Neutrophil (primary cell): ENCODE results near the gene PRSS35.

Experiments
- H3K27ac ChIP-seq: fragments of 200-600 bp; sonication (generic); 2 replicates; pipeline ENCODE4 v1.5.1; 2016; ENCODE audit warnings: mild to moderate bottlenecking, moderate library complexity
- H3K27me3 ChIP-seq: fragments of 200-600 bp; sonication (generic); 2 replicates; pipeline ENCODE4 v1.6.0; 2016; ENCODE audit warnings: mild to moderate bottlenecking
- H3K36me3 ChIP-seq: fragments of 200-600 bp; sonication (generic); 2 replicates; pipeline ENCODE4 v1.5.1; 2017
- H3K4me1 ChIP-seq, 2 experiments: fragments of 200-600 bp in 1 of 2; sonication (generic) in 1 of 2; 1 replicate in 1 of 2; 2 replicates in 1 of 2; pipeline versions ENCODE4 v1.5.1 to v1.6.1; 2013 to 2016; ENCODE audit warnings: low read depth in 1 of 2, low read length in 1 of 2, mild to moderate bottlenecking in 1 of 2, moderate library complexity in 1 of 2; ENCODE audit not compliant: control insufficient read depth in 1 of 2, insufficient read depth in 1 of 2
- H3K4me3 ChIP-seq, 2 experiments: fragments of 200-600 bp in 1 of 2; sonication (generic) in 1 of 2; 1 replicate in 1 of 2; 2 replicates in 1 of 2; pipeline ENCODE4 v1.5.1; 2013 to 2016; ENCODE audit warnings: low read depth in 1 of 2, low read length in 1 of 2, mild to moderate bottlenecking in 1 of 2, moderate library complexity in 1 of 2
- H3K9me3 ChIP-seq: fragments of 200-600 bp; sonication (generic); 2 replicates; pipeline ENCODE4 v1.5.1; 2016
- TF ChIP-seq, protein P1 (sequence below): fragments of 200-600 bp; sonication (generic); IDR thresholded peaks from 2 replicates; pipeline ENCODE4 v1.5.1; 2016; ENCODE audit warnings: antibody characterized with exemption

Gene PRSS35

DNA sequence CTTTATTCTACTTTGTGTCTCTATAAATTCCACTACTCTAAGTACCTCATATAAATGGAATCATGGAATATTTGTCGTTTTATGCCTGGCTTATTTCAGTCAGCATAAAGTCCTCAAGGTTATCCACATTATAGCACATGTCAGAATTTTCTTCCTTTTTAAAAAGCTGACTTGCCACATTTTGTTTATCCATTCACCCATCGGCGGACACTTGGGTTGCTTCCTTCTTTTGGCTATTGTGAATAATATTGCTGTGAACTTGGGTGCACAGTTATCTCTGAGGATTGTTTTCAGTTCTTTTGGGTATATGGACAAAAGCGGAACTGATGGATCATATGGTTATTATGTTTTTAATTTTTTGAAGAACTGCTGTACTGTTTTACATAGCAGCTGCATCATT lies 42.3 kb upstream of the PRSS35 start:
- no peak overlapping the region for H3K27ac ChIP-seq
- H3K4me3 ChIP-seq, result no peak overlapping the region
- H3K4me1 ChIP-seq, result no peaks in the 10 kb centered on the region
- H3K27me3 ChIP-seq, result no peaks in the 10 kb centered on the region
- TF ChIP-seq, protein P1, sequence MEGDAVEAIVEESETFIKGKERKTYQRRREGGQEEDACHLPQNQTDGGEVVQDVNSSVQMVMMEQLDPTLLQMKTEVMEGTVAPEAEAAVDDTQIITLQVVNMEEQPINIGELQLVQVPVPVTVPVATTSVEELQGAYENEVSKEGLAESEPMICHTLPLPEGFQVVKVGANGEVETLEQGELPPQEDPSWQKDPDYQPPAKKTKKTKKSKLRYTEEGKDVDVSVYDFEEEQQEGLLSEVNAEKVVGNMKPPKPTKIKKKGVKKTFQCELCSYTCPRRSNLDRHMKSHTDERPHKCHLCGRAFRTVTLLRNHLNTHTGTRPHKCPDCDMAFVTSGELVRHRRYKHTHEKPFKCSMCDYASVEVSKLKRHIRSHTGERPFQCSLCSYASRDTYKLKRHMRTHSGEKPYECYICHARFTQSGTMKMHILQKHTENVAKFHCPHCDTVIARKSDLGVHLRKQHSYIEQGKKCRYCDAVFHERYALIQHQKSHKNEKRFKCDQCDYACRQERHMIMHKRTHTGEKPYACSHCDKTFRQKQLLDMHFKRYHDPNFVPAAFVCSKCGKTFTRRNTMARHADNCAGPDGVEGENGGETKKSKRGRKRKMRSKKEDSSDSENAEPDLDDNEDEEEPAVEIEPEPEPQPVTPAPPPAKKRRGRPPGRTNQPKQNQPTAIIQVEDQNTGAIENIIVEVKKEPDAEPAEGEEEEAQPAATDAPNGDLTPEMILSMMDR, result no peak
- no peaks in the 10 kb centered on the region for H3K36me3 ChIP-seq
- no peaks in the 10 kb centered on the region for H3K9me3 ChIP-seq

DNA sequence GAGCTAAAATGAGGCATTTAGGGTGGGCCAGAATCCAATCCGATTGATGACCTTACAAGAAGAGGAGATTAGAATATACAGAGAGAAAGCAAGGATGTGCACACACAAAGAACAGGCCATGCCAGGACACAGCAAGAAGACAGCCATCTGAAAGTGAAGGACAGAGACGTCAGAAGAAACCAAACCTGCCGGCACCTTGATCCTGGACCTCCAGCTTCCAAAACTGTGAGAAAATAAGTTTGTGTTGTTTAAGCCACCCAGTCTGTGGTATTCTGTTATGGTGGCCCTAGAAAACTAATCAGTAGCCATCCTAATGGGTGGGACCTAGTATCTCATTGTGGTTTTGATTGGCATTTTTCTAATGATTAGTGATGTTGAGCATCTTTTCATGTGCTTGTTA lies 41.7 kb upstream of the PRSS35 start:
- H3K36me3 ChIP-seq, result no peaks in the 10 kb centered on the region
- TF ChIP-seq, protein P1, result no peak
- no peaks in the 10 kb centered on the region for H3K9me3 ChIP-seq
- no peak overlapping the region for H3K27ac ChIP-seq
- no peak overlapping the region for H3K4me3 ChIP-seq
- no peaks in the 10 kb centered on the region for H3K4me1 ChIP-seq
- no peaks in the 10 kb centered on the region for H3K27me3 ChIP-seq

DNA sequence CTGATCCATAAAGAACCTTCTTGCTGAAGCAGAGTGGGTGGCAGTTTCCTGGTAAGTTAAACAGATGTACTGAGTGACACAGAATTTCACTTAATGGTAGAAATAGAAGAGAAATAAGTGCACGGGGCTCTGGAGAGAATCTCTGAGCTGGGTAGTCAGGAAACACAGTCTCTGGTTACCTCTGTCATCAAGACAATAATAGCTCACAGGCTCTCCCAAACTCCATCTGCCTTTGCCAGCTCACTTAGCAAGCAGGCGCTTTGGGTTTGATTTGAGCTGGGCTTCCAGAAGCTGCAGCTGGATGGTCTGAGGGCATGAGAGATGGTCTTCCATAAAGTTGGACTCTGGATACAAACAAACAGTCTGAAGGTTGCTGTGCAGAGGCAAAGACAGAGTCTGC lies 39.6 kb upstream of the PRSS35 start:
- TF ChIP-seq, protein P1, result no peak
- no peak overlapping the region for H3K27ac ChIP-seq
- H3K36me3 ChIP-seq, result no peaks in the 10 kb centered on the region
- no peaks in the 10 kb centered on the region for H3K4me1 ChIP-seq
- no peaks in the 10 kb centered on the region for H3K27me3 ChIP-seq
- no peak overlapping the region for H3K4me3 ChIP-seq
- H3K9me3 ChIP-seq, result no peaks in the 10 kb centered on the region

DNA sequence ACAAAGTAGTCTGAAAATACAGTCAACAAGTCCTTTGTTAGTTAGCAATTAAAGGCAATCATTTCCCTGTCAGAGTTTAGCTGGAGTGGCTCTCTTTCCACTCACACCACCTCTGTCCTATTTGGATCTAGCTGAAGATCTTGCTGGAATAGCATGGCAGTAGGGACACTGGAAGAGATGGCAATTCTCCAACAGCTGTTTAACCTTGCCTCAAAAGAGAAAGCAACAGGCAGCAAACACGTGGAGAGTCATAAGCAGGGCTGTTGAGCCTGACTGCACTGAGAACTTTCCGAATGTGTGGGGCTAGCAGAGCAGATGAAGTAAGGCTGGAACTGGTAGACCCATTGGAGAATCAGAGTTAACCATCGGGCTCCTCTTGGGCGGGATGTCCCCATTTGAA lies 38.0 kb upstream of the PRSS35 start:
- H3K27ac ChIP-seq, result no peak overlapping the region
- H3K36me3 ChIP-seq, result no peaks in the 10 kb centered on the region
- H3K9me3 ChIP-seq, result no peaks in the 10 kb centered on the region
- H3K4me3 ChIP-seq, result no peak overlapping the region
- H3K27me3 ChIP-seq, result no peaks in the 10 kb centered on the region
- TF ChIP-seq, protein P1, result no peak
- H3K4me1 ChIP-seq, result no peaks in the 10 kb centered on the region

DNA sequence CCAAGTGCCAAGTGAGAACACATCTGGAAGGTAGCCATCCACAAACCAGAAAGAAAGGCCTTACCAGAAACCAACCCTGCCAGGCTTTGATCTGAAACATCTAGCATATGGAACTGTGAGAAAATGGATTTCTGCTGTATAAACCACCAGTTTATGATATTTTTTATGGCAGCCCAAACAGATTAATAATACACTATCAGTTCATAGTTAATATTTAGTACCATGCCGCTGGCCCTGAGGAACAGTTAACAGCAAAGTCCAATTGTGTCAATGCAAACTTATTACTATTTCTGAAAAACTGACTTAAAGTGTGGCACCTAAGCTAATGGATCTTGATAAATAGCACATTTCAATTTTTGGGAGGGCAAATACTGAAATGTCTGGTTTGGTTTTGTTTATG lies 35.4 kb upstream of the PRSS35 start:
- Histone ChIP-seq H3K4me1 (no peaks in the 10 kb centered on the region), H3K4me3 (no peak overlapping the region), H3K27ac (no peak overlapping the region), H3K27me3 (no peaks in the 10 kb centered on the region), H3K9me3 (no peaks in the 10 kb centered on the region), H3K36me3 (no peaks in the 10 kb centered on the region)
- TF ChIP-seq, protein P1, result no peak

DNA sequence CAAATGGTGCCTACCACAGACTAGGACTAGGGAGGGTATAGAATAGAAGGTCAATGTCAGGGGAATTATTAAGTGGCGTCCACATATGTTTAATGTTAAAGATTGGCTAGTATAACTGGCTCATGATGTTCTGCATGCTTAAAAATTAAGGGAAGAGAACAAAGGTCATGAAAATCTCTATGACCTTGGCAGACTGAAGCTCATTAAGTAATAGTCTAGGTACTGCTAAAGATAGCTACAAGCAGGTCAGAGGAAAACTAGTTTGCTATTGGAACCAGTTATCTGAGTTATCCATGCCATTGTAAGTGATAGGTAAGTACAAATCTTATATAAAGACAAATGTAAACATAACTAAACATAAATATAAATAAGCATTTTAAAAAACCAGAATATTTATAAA lies 32.9 kb upstream of the PRSS35 start:
- no peaks in the 10 kb centered on the region for H3K27me3 ChIP-seq
- no peaks in the 10 kb centered on the region for H3K4me1 ChIP-seq
- no peak overlapping the region for H3K4me3 ChIP-seq
- H3K27ac ChIP-seq, result no peak overlapping the region
- TF ChIP-seq, protein P1, result no peak
- no peaks in the 10 kb centered on the region for H3K36me3 ChIP-seq
- no peaks in the 10 kb centered on the region for H3K9me3 ChIP-seq
